Prostate gland (tissue), 2 donors: ENCODE measurements around the gene RTL5.

ENCODE experiments used
- POLR2AphosphoS5 ChIP-seq: sonication (generic); formaldehyde crosslinking; IDR thresholded peaks from one replicate; pipeline ENCODE4 v1.6.1; 2017; ENCODE audit warnings: antibody characterized with exemption
- TF ChIP-seq, protein P1 (sequence below), 4 experiments: fragments of 200-600 bp in 2 of 4; fragments of 450-650 bp in 2 of 4; sonication (generic) in 2 of 4; IDR thresholded peaks; 1 replicate in 3 of 4; 2 replicates in 1 of 4; pipeline ENCODE4 v1.5.1; 2016 to 2019; ENCODE audit warnings: antibody characterized with exemption in 4 of 4, mild to moderate bottlenecking in 2 of 4, moderate library complexity in 2 of 4

DNA sequence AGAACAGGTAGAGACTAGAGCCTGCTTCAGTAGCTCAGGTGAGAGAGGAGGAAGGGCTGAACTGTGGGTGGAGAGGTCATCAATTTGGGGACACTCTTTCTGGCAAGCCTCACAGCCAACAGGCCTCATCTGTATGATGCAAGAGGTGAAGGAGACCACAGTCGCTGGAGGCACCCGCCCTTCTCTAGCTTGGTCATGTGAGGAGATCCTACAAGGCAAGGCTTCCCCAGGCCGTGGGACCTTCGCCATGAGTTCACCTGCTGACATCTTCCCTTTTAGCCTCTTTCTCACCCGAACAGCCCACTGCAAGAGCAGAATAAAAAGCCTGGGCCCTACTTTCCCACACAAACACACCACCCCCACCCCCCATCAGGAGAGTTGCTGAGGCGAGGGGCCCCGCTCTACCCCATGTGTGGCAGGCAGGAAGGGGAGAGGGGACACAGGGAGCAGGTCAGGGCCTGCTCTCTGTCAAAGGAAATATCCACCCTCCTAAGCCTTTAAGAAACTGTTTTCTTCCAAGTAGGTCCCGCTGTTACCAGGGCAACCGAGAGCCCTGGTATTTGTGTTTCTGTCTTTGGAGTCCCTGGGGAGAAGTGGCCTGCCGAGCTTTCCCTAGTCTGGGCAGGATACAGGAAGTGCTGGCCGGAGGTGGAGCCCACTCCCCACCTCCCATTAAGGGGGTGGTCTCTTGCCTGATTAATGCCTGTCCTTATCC, 8.1 kb downstream of the RTL5 start:
- TF ChIP-seq, protein P1, sequence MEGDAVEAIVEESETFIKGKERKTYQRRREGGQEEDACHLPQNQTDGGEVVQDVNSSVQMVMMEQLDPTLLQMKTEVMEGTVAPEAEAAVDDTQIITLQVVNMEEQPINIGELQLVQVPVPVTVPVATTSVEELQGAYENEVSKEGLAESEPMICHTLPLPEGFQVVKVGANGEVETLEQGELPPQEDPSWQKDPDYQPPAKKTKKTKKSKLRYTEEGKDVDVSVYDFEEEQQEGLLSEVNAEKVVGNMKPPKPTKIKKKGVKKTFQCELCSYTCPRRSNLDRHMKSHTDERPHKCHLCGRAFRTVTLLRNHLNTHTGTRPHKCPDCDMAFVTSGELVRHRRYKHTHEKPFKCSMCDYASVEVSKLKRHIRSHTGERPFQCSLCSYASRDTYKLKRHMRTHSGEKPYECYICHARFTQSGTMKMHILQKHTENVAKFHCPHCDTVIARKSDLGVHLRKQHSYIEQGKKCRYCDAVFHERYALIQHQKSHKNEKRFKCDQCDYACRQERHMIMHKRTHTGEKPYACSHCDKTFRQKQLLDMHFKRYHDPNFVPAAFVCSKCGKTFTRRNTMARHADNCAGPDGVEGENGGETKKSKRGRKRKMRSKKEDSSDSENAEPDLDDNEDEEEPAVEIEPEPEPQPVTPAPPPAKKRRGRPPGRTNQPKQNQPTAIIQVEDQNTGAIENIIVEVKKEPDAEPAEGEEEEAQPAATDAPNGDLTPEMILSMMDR (IDR thresholded peaks at IDR 0.05): no peak
- TF ChIP-seq POLR2AphosphoS5: no peak
